ENCODE results near the gene CELSR1. TPM values are rescaled to one million over a fixed set of nuclear protein-coding genes. Genes with fewer than 3 reads are reported as not detected.

Gene CELSR1
- total RNA-seq, 2 experiments from 2014 or later, result 1.0 to 1.1 TPM

- Mint-ChIP-seq H3K27me3 (no peaks in the 10 kb centered on the region), H3K9me3 (no peaks in the 10 kb centered on the region)
Observed at GRCh38 chr22:46520880-46521279, 16.5 kb downstream of the CELSR1 start.

GRCh38 chr22:46519377-46519776, 18.0 kb downstream of the CELSR1 start:
- TF ChIP-seq, protein P1, sequence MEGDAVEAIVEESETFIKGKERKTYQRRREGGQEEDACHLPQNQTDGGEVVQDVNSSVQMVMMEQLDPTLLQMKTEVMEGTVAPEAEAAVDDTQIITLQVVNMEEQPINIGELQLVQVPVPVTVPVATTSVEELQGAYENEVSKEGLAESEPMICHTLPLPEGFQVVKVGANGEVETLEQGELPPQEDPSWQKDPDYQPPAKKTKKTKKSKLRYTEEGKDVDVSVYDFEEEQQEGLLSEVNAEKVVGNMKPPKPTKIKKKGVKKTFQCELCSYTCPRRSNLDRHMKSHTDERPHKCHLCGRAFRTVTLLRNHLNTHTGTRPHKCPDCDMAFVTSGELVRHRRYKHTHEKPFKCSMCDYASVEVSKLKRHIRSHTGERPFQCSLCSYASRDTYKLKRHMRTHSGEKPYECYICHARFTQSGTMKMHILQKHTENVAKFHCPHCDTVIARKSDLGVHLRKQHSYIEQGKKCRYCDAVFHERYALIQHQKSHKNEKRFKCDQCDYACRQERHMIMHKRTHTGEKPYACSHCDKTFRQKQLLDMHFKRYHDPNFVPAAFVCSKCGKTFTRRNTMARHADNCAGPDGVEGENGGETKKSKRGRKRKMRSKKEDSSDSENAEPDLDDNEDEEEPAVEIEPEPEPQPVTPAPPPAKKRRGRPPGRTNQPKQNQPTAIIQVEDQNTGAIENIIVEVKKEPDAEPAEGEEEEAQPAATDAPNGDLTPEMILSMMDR (IDR thresholded peaks at IDR 0.05), result no peak
- Histone ChIP-seq H3K27me3 (ENCODE audit: control insufficient read depth in 1 of 2, insufficient read depth in 2 of 2, low read length in 2 of 2) (no peaks in the 10 kb centered on the region), H3K36me3 (ENCODE audit: insufficient read depth, low read length) (no peaks in the 10 kb centered on the region), H3K4me3 (ENCODE audit: low read length) (no peak overlapping the region), H3K27ac (ENCODE audit: low read depth in 1 of 2, low read length in 2 of 2) (no peak overlapping the region), H3K9me3 (ENCODE audit: control insufficient read depth in 1 of 2, insufficient read depth in 1 of 2, low read length in 2 of 2) (no peaks in the 10 kb centered on the region), H3K4me1 (ENCODE audit: insufficient read depth, low read length) (no peaks in the 10 kb centered on the region)
- Mint-ChIP-seq H3K9me3 (no peaks in the 10 kb centered on the region), H3K36me3 (ENCODE audit: low read depth) (no peaks in the 10 kb centered on the region), H3K27me3 (no peaks in the 10 kb centered on the region), H3K4me3 (no peak overlapping the region), H3K27ac (no peak overlapping the region), H3K4me1 (ENCODE audit: low read depth) (no peaks in the 10 kb centered on the region)
- intact Hi-C loops (cut with DNase I, micrococcal nuclease), result no loop called here
- POLR2A ChIA-PET, result no interaction called here
- ATAC-seq (ENCODE audit: poor library complexity) (no peak), DNase-seq (no peak)
- CTCF ChIA-PET, result no interaction called here

More at GRCh38 chr22:46520880-46521279, 16.5 kb downstream of the CELSR1 start:
- no peaks in the 10 kb centered on the region for H3K9me3 ChIP-seq (ENCODE audit: control insufficient read depth in 1 of 2, insufficient read depth in 1 of 2, low read length in 2 of 2)
- H3K27me3 ChIP-seq (ENCODE audit: control insufficient read depth in 1 of 2, insufficient read depth in 2 of 2, low read length in 2 of 2), result peaks cover 0 to 2% of the 10 kb centered on the region in 2 experiments
- Mint-ChIP-seq H3K27ac (no peak overlapping the region), H3K4me3 (no peak overlapping the region), H3K36me3 (ENCODE audit: low read depth) (no peaks in the 10 kb centered on the region), H3K4me1 (ENCODE audit: low read depth) (no peaks in the 10 kb centered on the region)
- ChIA-PET POLR2A (no interaction called here), CTCF (no interaction called here)
- DNase-seq, result no peak
- no peak overlapping the region for H3K27ac ChIP-seq (ENCODE audit: low read depth in 1 of 2, low read length in 2 of 2)
- no peak overlapping the region for H3K4me3 ChIP-seq (ENCODE audit: low read length)
- H3K36me3 ChIP-seq (ENCODE audit: insufficient read depth, low read length), result no peaks in the 10 kb centered on the region
- intact Hi-C loops (cut with DNase I, micrococcal nuclease), result no loop called here
- no peak for ATAC-seq (ENCODE audit: poor library complexity)
- no peaks in the 10 kb centered on the region for H3K4me1 ChIP-seq (ENCODE audit: insufficient read depth, low read length)
- TF ChIP-seq, protein P1 (IDR thresholded peaks at IDR 0.05), result no peak

DNA sequence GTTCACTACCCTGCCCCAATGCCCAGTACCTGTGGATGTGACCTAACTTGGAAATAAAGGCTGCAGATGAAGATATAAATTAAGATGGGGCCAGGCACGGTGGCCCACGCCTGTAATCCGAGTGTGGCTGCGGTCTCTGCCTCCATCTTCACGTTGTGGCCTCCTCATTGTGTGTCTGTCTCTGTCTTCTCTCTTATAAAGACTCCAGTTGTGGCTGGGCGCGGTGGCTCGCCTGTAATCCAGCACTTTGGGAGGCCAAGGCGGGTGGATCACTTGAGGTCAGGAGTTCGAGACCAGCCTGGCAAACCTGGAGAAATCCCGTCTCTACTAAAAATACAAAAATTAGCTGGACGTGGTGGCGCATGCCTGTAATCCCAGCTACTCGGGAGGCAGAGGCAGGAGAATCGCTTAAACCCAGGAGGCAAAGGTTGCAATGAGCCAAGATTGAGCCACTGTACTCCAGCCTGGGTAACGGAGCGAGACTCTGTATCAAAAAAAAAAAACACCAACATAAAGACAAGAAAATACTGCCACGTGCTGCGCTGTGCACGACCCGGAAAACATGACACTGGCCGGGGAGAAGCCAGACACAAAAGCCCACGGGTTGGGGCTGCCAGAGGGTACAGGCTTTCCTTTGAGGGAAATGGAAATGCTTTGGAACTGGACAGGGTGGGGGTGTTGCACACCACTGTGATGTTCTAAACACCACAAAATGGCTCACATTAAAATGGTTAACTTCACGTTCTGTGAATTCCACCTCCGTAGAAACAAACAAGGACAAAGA, 18.7 kb downstream of the CELSR1 start:
- no peaks in the 10 kb centered on the region for H3K4me1 Mint-ChIP-seq (ENCODE audit: low read depth)
- intact Hi-C loops (cut with DNase I, micrococcal nuclease), result no loop called here
- DNase-seq, result no peak
- CTCF ChIA-PET, result no interaction called here
- no peaks in the 10 kb centered on the region for H3K36me3 ChIP-seq (ENCODE audit: insufficient read depth, low read length)
- H3K9me3 Mint-ChIP-seq, result no peaks in the 10 kb centered on the region
- TF ChIP-seq, protein P1 (IDR thresholded peaks at IDR 0.05), result no peak
- no peaks in the 10 kb centered on the region for H3K27me3 Mint-ChIP-seq
- ATAC-seq (ENCODE audit: poor library complexity), result no peak
- no peaks in the 10 kb centered on the region for H3K36me3 Mint-ChIP-seq (ENCODE audit: low read depth)
- no peak overlapping the region for H3K27ac ChIP-seq (ENCODE audit: low read depth in 1 of 2, low read length in 2 of 2)
- H3K9me3 ChIP-seq (ENCODE audit: control insufficient read depth in 1 of 2, insufficient read depth in 1 of 2, low read length in 2 of 2), result no peaks in the 10 kb centered on the region
- POLR2A ChIA-PET, result no interaction called here
- no peak overlapping the region for H3K4me3 Mint-ChIP-seq
- H3K4me3 ChIP-seq (ENCODE audit: low read length), result no peak overlapping the region
- no peaks in the 10 kb centered on the region for H3K4me1 ChIP-seq (ENCODE audit: insufficient read depth, low read length)
- H3K27ac Mint-ChIP-seq, result no peak overlapping the region
- no peaks in the 10 kb centered on the region for H3K27me3 ChIP-seq (ENCODE audit: control insufficient read depth in 1 of 2, insufficient read depth in 2 of 2, low read length in 2 of 2)

Measured in CD4-positive, alpha-beta T cell (primary cell).